Measurements from ENCODE around the gene FLVCR2. TPM values are rescaled to one million over a fixed set of nuclear protein-coding genes. Genes with fewer than 3 reads are reported as not detected.
A peak's percentile ranks its signal among the peaks of the same experiment; 100 is the strongest.
"Not testable (repeated sequence)": the region's sequence is repeated elsewhere in the genome, so short reads cannot be mapped to it uniquely, and the experiment has no call there.

FLVCR2 gene
- polyA plus RNA-seq, 1 donor from 2014 or later: 0.29 TPM

GRCh38 chr14:75591987-75592575 is 13.7 kb downstream of the FLVCR2 start:
- Mint-ChIP-seq H3K36me3 (peaks cover 7% of the 10 kb centered on the region), H3K4me3 (no peak overlapping the region), H3K27ac (no peak overlapping the region), H3K4me1 (peaks cover 2 to 4% (median 2%) of the 10 kb centered on the region in 3 donors), H3K27me3 (no peaks in the 10 kb centered on the region), H3K9me3 (no peaks in the 10 kb centered on the region)

GRCh38 chr14:75595226-75595625 is 16.8 kb downstream of the FLVCR2 start:
- Mint-ChIP-seq H3K27ac (no peak overlapping the region), H3K9me3 (peaks cover 0 to 2% (median 0%) of the 10 kb centered on the region in 3 donors), H3K36me3 (peaks cover 10% of the 10 kb centered on the region), H3K27me3 (peaks cover 3% of the 10 kb centered on the region), H3K4me1 (peaks cover 0 to 4% (median 3%) of the 10 kb centered on the region in 3 donors), H3K4me3 (no peak overlapping the region)

- Mint-ChIP-seq H3K27ac (no peak overlapping the region), H3K36me3 (peaks cover 10% of the 10 kb centered on the region), H3K27me3 (peaks cover 5% of the 10 kb centered on the region), H3K4me1 (peaks cover 0 to 4% (median 1%) of the 10 kb centered on the region in 3 donors), H3K9me3 (peaks cover 0 to 2% (median 0%) of the 10 kb centered on the region in 3 donors), H3K4me3 (no peak overlapping the region)
Measured at GRCh38 chr14:75597149-75597548, 18.7 kb downstream of the FLVCR2 start.

- H3K4me3 Mint-ChIP-seq, H3K9me3 Mint-ChIP-seq, H3K4me1 Mint-ChIP-seq, H3K27me3 Mint-ChIP-seq, H3K36me3 Mint-ChIP-seq, H3K27ac Mint-ChIP-seq: not testable (repeated sequence)
Measured at GRCh38 chr14:75600100-75600499, 21.7 kb downstream of the FLVCR2 start.

- not testable (repeated sequence) for H3K27ac Mint-ChIP-seq, H3K9me3 Mint-ChIP-seq, H3K36me3 Mint-ChIP-seq, H3K27me3 Mint-ChIP-seq, H3K4me1 Mint-ChIP-seq, H3K4me3 Mint-ChIP-seq
Measured at GRCh38 chr14:75601061-75601460, 22.6 kb downstream of the FLVCR2 start.

- H3K4me3 Mint-ChIP-seq: no peak overlapping the region
- no peaks in the 10 kb centered on the region for H3K4me1 Mint-ChIP-seq
- peaks cover 0 to 4% (median 3%) of the 10 kb centered on the region in 3 donors for H3K9me3 Mint-ChIP-seq
- peaks cover 2% of the 10 kb centered on the region for H3K36me3 Mint-ChIP-seq
- no peak overlapping the region for H3K27ac Mint-ChIP-seq
- peaks cover 5% of the 10 kb centered on the region for H3K27me3 Mint-ChIP-seq
Measured at GRCh38 chr14:75602503-75602902, 24.1 kb downstream of the FLVCR2 start.

- Mint-ChIP-seq H3K9me3 (peaks cover 5 to 8% (median 5%) of the 10 kb centered on the region in 3 donors), H3K36me3 (no peaks in the 10 kb centered on the region), H3K27ac (no peak overlapping the region), H3K27me3 (peaks cover 6% of the 10 kb centered on the region), H3K4me1 (no peaks in the 10 kb centered on the region), H3K4me3 (peak overlapping the region in 2 of 4 donors; percentile 2 to 20)
Measured at GRCh38 chr14:75604979-75605851, 26.8 kb downstream of the FLVCR2 start.

GRCh38 chr14:75605916-75606315 is 27.5 kb downstream of the FLVCR2 start:
- H3K4me3 Mint-ChIP-seq: no peak overlapping the region
- H3K4me1 Mint-ChIP-seq: no peaks in the 10 kb centered on the region
- no peak overlapping the region for H3K27ac Mint-ChIP-seq
- no peaks in the 10 kb centered on the region for H3K36me3 Mint-ChIP-seq
- H3K9me3 Mint-ChIP-seq: peaks cover 5 to 8% (median 5%) of the 10 kb centered on the region in 3 donors
- H3K27me3 Mint-ChIP-seq: peaks cover 6% of the 10 kb centered on the region

GRCh38 chr14:75607044-75607443 is 28.6 kb downstream of the FLVCR2 start:
- Mint-ChIP-seq H3K27me3 (peaks cover 4% of the 10 kb centered on the region), H3K4me3 (no peak overlapping the region), H3K27ac (no peak overlapping the region), H3K36me3 (no peaks in the 10 kb centered on the region), H3K4me1 (no peaks in the 10 kb centered on the region), H3K9me3 (peaks cover 5 to 8% (median 5%) of the 10 kb centered on the region in 3 donors)

GRCh38 chr14:75607842-75608640 is 29.6 kb downstream of the FLVCR2 start:
- H3K4me1 Mint-ChIP-seq: no peaks in the 10 kb centered on the region
- no peaks in the 10 kb centered on the region for H3K36me3 Mint-ChIP-seq
- peaks cover 4% of the 10 kb centered on the region for H3K27me3 Mint-ChIP-seq
- no peak overlapping the region for H3K27ac Mint-ChIP-seq
- H3K9me3 Mint-ChIP-seq: peaks cover 5 to 9% (median 5%) of the 10 kb centered on the region in 3 donors
- H3K4me3 Mint-ChIP-seq: no peak overlapping the region

GRCh38 chr14:75609116-75609515 is 30.7 kb downstream of the FLVCR2 start:
- H3K4me3 Mint-ChIP-seq: no peak overlapping the region
- H3K36me3 Mint-ChIP-seq: no peaks in the 10 kb centered on the region
- H3K27ac Mint-ChIP-seq: no peak overlapping the region
- peaks cover 0 to 1% (median 0%) of the 10 kb centered on the region in 3 donors for H3K4me1 Mint-ChIP-seq
- H3K9me3 Mint-ChIP-seq: peaks cover 5 to 12% (median 5%) of the 10 kb centered on the region in 3 donors
- peaks cover 4% of the 10 kb centered on the region for H3K27me3 Mint-ChIP-seq

GRCh38 chr14:75609606-75610475 is 31.4 kb downstream of the FLVCR2 start:
- Mint-ChIP-seq H3K9me3 (peaks cover 5 to 17% (median 5%) of the 10 kb centered on the region in 3 donors), H3K27ac (no peak overlapping the region), H3K27me3 (peaks cover 4% of the 10 kb centered on the region), H3K36me3 (no peaks in the 10 kb centered on the region), H3K4me1 (peaks cover 0 to 6% (median 1%) of the 10 kb centered on the region in 3 donors), H3K4me3 (no peak overlapping the region)

- H3K27me3 Mint-ChIP-seq: peaks cover 5% of the 10 kb centered on the region
- no peak overlapping the region for H3K4me3 Mint-ChIP-seq
- H3K4me1 Mint-ChIP-seq: peaks cover 6 to 13% (median 8%) of the 10 kb centered on the region in 3 donors
- H3K9me3 Mint-ChIP-seq: peaks cover 5 to 17% (median 5%) of the 10 kb centered on the region in 3 donors
- H3K27ac Mint-ChIP-seq: no peak overlapping the region
- H3K36me3 Mint-ChIP-seq: no peaks in the 10 kb centered on the region
Measured at GRCh38 chr14:75610834-75611233, 32.4 kb downstream of the FLVCR2 start.

- peaks cover 5% of the 10 kb centered on the region for H3K27me3 Mint-ChIP-seq
- no peaks in the 10 kb centered on the region for H3K36me3 Mint-ChIP-seq
- H3K4me3 Mint-ChIP-seq: no peak overlapping the region
- H3K27ac Mint-ChIP-seq: no peak overlapping the region
- H3K9me3 Mint-ChIP-seq: peaks cover 5 to 17% (median 5%) of the 10 kb centered on the region in 3 donors
- peaks cover 6 to 13% (median 8%) of the 10 kb centered on the region in 3 donors for H3K4me1 Mint-ChIP-seq
Measured at GRCh38 chr14:75612157-75612556, 33.7 kb downstream of the FLVCR2 start.

Measured in IgD-negative memory B cell (primary cell).